GM12878 (cell line): ENCODE data around the gene PIEZO2. TPM values are rescaled to one million over a fixed set of nuclear protein-coding genes. Genes with fewer than 3 reads are reported as not detected.
A peak's percentile ranks its signal among the peaks of the same experiment; 100 is the strongest.

Experiments
- ATF2 ChIP-seq: IDR thresholded peaks from 2 replicates; pipeline ENCODE4 v1.6.1; 2012; ENCODE audit warnings: low read length, inconsistent platforms
- BCL3 ChIP-seq: IDR thresholded peaks from 2 replicates; pipeline ENCODE4 v1.6.1; 2011; ENCODE audit warnings: borderline replicate concordance, low read depth, mild to moderate bottlenecking, moderate library complexity, low read length; ENCODE audit not compliant: insufficient read depth, poor library complexity, severe bottlenecking
- CHD4 ChIP-seq: fragments of 200-600 bp; sonication (generic); IDR thresholded peaks from 2 replicates; pipeline ENCODE4 v1.6.1; 2016; ENCODE audit warnings: mild to moderate bottlenecking
- ETV6 ChIP-seq, 2 experiments: fragments of 450-650 bp in 1 of 2; IDR thresholded peaks in 1 of 2; conservative IDR thresholded peaks in 1 of 2; 2 replicates each; pipeline ENCODE4 v1.6.1; 2014; ENCODE audit warnings: antibody characterized with exemption in 1 of 2, borderline replicate concordance in 1 of 2, low read depth in 1 of 2, mild to moderate bottlenecking in 1 of 2, moderate library complexity in 1 of 2
- IRF3 ChIP-seq: fragments of 450-650 bp; IDR thresholded peaks from 2 replicates; pipeline ENCODE4 v1.6.1; 2014; ENCODE audit warnings: mild to moderate bottlenecking
- IRF4 ChIP-seq: IDR thresholded peaks from 2 replicates; pipeline ENCODE4 v1.6.1; 2011; ENCODE audit warnings: low read depth, low read length
- LARP7 ChIP-seq: fragments of 450-650 bp; IDR thresholded peaks from 2 replicates; pipeline ENCODE4 v1.6.1; 2017; ENCODE audit warnings: mild to moderate bottlenecking
- NFYB ChIP-seq: IDR thresholded peaks from 2 replicates; pipeline ENCODE4 v1.6.1; 2011; ENCODE audit warnings: low read depth, mild to moderate bottlenecking, low read length, improper control_type of control experiment, moderate library complexity; ENCODE audit not compliant: insufficient read depth
- SIN3A ChIP-seq: IDR thresholded peaks from 2 replicates; pipeline ENCODE4 v1.6.1; 2012; ENCODE audit warnings: low read depth, low read length, improper control_type of control experiment
- SREBF1 ChIP-seq: IDR thresholded peaks from 2 replicates; pipeline ENCODE4 v1.6.1; 2012; ENCODE audit warnings: mild to moderate bottlenecking, low read length
- STAT3 ChIP-seq: IDR thresholded peaks from 2 replicates; pipeline ENCODE4 v1.6.1; 2011; ENCODE audit warnings: low read depth, low read length, improper control_type of control experiment
- ZBTB4 ChIP-seq: fragments of 450-650 bp; formaldehyde crosslinking; IDR thresholded peaks from 2 replicates; pipeline ENCODE4 v1.4.0; 2022; ENCODE audit warnings: mild to moderate bottlenecking, moderate library complexity
- ZBTB40 ChIP-seq: fragments of 450-650 bp; IDR thresholded peaks from 2 replicates; pipeline ENCODE4 v1.6.1; 2016; ENCODE audit warnings: mild to moderate bottlenecking, moderate library complexity, borderline replicate concordance
- ZNF687 ChIP-seq: fragments of 450-650 bp; IDR thresholded peaks from 2 replicates; pipeline ENCODE4 v1.6.1; 2017; ENCODE audit warnings: mild to moderate bottlenecking, moderate library complexity
- polyA plus RNA-seq, 11 experiments: library from polyadenylated mRNA; depleted of rRNA in 4 of 11; unstranded in 6 of 11; stranded (reverse) in 5 of 11; fragments of >200 nt; fragmentation: Nextera tagmentation in 4 of 11; fragmentation: Illumina TruSeq in 1 of 11; extraction: Ambion mirVana in 4 of 11; extraction: Trizol in 1 of 11; gene quantifications; 1 replicate in 1 of 11; 2 replicates in 10 of 11; pipeline versions ENCODE4 v1.2.1 to v1.2.3, GENCODE V29; 2011 to 2016; ENCODE audit warnings: inconsistent platforms in 2 of 11, missing spikeins in 2 of 11, low read depth in 1 of 11
- total RNA-seq, 4 experiments: library from RNA; depleted of rRNA in 3 of 4; stranded (reverse); fragments of >200 nt in 3 of 4; fragmentation: Illumina TruSeq in 1 of 4; extraction: Trizol in 1 of 4; gene quantifications; 2 replicates each; pipeline versions ENCODE4 v1.2.1 to v1.2.3, GENCODE V29; 2013 to 2021

Gene PIEZO2
- total and polyA plus RNA-seq, 10 of the 15 experiments (the other 5 are each of a cell fraction or from before 2014, with no cell fraction given) = 6.7 to 42.3 (median 27.4) TPM

- TF ChIP-seq ZBTB40 (no peak), NFYB (no peak), STAT3 (no peak), SIN3A (no peak), IRF3 (no peak), SREBF1 (no peak), ATF2 (no peak), BCL3 (no peak), IRF4 (peak; percentile 80), ETV6 (conservative IDR thresholded peaks at IDR 0.05 in 1 of 2, IDR thresholded peaks at IDR 0.05 in 1 of 2; ENCODE audit: borderline replicate concordance in 1 of 2, low read depth in 1 of 2) (no peak), ZBTB4 (no peak), LARP7 (no peak), ZNF687 (peak; percentile 61; the same call in 1 of the 2 replicates), CHD4 (no peak)
Measured at GRCh38 chr18:11027862-11028261, 121.5 kb downstream of the PIEZO2 start (continued).
